HepG2 (cell line): Measurements from ENCODE around the gene CYP4F22. TPM values are rescaled to one million over a fixed set of nuclear protein-coding genes. Genes with fewer than 3 reads are reported as not detected.
A peak's percentile ranks its signal among the peaks of the same experiment; 100 is the strongest.

ENCODE experiments used
- CCAR2 ChIP-seq: fragments of 200-400 bp; formaldehyde crosslinking; optimal IDR thresholded peaks from 2 replicates; pipeline ENCODE3; 2018; ENCODE audit warnings: low read depth, mild to moderate bottlenecking, low read length, moderate library complexity
- CEBPG ChIP-seq: IDR thresholded peaks from 2 replicates; pipeline ENCODE4 v1.6.1; 2016
- CHCHD3 ChIP-seq: sonication (generic); formaldehyde crosslinking; IDR thresholded peaks from 2 replicates; pipeline ENCODE4 v1.8.0; 2022; ENCODE audit warnings: mild to moderate bottlenecking, missing genetic modification reagents, moderate library complexity
- DRAP1 ChIP-seq: IDR thresholded peaks from 2 replicates; pipeline ENCODE4 v1.6.1; 2016; ENCODE audit warnings: missing genetic modification reagents, missing compliant biosample characterization
- FOXK1 ChIP-seq: sonication (generic); formaldehyde crosslinking; IDR thresholded peaks from 2 replicates; pipeline ENCODE4 v1.4.0; 2020; ENCODE audit warnings: low read depth, missing genetic modification reagents, borderline replicate concordance
- STAT6 ChIP-seq: sonication (generic); formaldehyde crosslinking; IDR thresholded peaks from 2 replicates; pipeline ENCODE4 v1.4.0; 2020; ENCODE audit warnings: missing genetic modification reagents, mild to moderate bottlenecking, borderline replicate concordance
- TCF12 ChIP-seq, 2 experiments: fragments of 450-650 bp in 1 of 2; sonication (generic) in 1 of 2; formaldehyde crosslinking in 1 of 2; IDR thresholded peaks; 2 replicates each; pipeline versions ENCODE4 v1.6.1 to v1.8.0; 2017 to 2022; ENCODE audit warnings: antibody characterized with exemption in 1 of 2, mild to moderate bottlenecking in 1 of 2, missing genetic modification reagents in 1 of 2, moderate library complexity in 1 of 2
- USF2 ChIP-seq, 2 experiments: sonication (generic) in 1 of 2; formaldehyde crosslinking in 1 of 2; IDR thresholded peaks; 2 replicates each; pipeline versions ENCODE4 v1.5.1 to v1.6.1; 2011 to 2020; ENCODE audit warnings: borderline replicate concordance in 1 of 2, low read depth in 1 of 2, low read length in 1 of 2, mild to moderate bottlenecking in 1 of 2, missing genetic modification reagents in 1 of 2, moderate library complexity in 1 of 2
- ZNF230 ChIP-seq: sonication (generic); formaldehyde crosslinking; IDR thresholded peaks from 2 replicates; pipeline ENCODE4 v1.4.0; 2020; ENCODE audit warnings: mild to moderate bottlenecking, missing genetic modification reagents
- ZNF275 ChIP-seq: sonication (generic); formaldehyde crosslinking; IDR thresholded peaks from 2 replicates; pipeline ENCODE4 v1.8.0; 2022; ENCODE audit warnings: missing genetic modification reagents, mild to moderate bottlenecking, inconsistent platforms, borderline replicate concordance
- ZNF564 ChIP-seq: sonication (generic); formaldehyde crosslinking; IDR thresholded peaks from 2 replicates; pipeline ENCODE4 v1.8.1; 2023; ENCODE audit warnings: mild to moderate bottlenecking, missing genetic modification reagents
- ZNF646 ChIP-seq: sonication (generic); formaldehyde crosslinking; IDR thresholded peaks from 2 replicates; pipeline ENCODE4 v1.9.0; 2021; ENCODE audit warnings: mild to moderate bottlenecking, missing genetic modification reagents
- ZNF670 ChIP-seq: sonication (generic); formaldehyde crosslinking; IDR thresholded peaks from 2 replicates; pipeline ENCODE4 v1.8.0; 2022; ENCODE audit warnings: mild to moderate bottlenecking, missing genetic modification reagents, borderline replicate concordance
- ZNF768 ChIP-seq: sonication (generic); formaldehyde crosslinking; IDR thresholded peaks from 2 replicates; pipeline ENCODE4 v1.4.0; 2020; ENCODE audit warnings: missing genetic modification reagents
- polyA plus RNA-seq, 8 experiments: library from polyadenylated mRNA; depleted of rRNA in 3 of 8; stranded (reverse) in 7 of 8; unstranded in 1 of 8; fragments of >200 nt; fragmentation: Illumina TruSeq in 4 of 8; extraction: Trizol in 4 of 8; gene quantifications; 2 replicates each; pipeline versions ENCODE4 v1.2.1 to v1.2.3, GENCODE V29; 2011 to 2016; ENCODE audit warnings: low read depth in 4 of 8, missing spikeins in 1 of 8, mixed read lengths in 1 of 8; ENCODE audit not compliant: insufficient read depth in 1 of 8
- total RNA-seq, 5 experiments: library from RNA; depleted of rRNA; stranded (reverse); fragments of >200 nt; fragmentation: Illumina TruSeq; extraction: Trizol; gene quantifications; 2 replicates each; pipeline ENCODE4 v1.2.3, GENCODE V29; 2016; ENCODE audit warnings: low read depth in 1 of 5

CYP4F22 gene
- total and polyA plus RNA-seq, 2 of the 13 experiments (the other 11 are each of a cell fraction or from before 2014, with no cell fraction given), result 0.05 TPM; not detected in 1

- peak; percentile 66; the same call in 1 of the 2 replicates for TF ChIP-seq ZNF230 (CRISPR knock-in tag)
- no peak for TF ChIP-seq FOXK1 (CRISPR knock-in tag)
- TF ChIP-seq ZNF564 (CRISPR knock-in tag), result no peak
- TF ChIP-seq ZNF768, result peak; percentile 84
- no peak for TF ChIP-seq ZNF275 (CRISPR knock-in tag)
- TF ChIP-seq CEBPG (CRISPR knock-in tag), result no peak
- TF ChIP-seq DRAP1 (CRISPR knock-in tag), result no peak; the same call in 1 of the 2 replicates
- TF ChIP-seq CHCHD3 (CRISPR knock-in tag), result no peak
- no peak for TF ChIP-seq USF2 (IDR thresholded peaks at IDR 0.05; ENCODE audit: low read depth, low read length)
- TF ChIP-seq USF2 (CRISPR knock-in tag; IDR thresholded peaks at IDR 0.05; ENCODE audit: borderline replicate concordance), result no peak
- no peak for TF ChIP-seq STAT6 (CRISPR knock-in tag)
- no peak for TF ChIP-seq TCF12 (IDR thresholded peaks at IDR 0.05)
- no peak for TF ChIP-seq TCF12 (CRISPR knock-in tag; IDR thresholded peaks at IDR 0.05)
- TF ChIP-seq CCAR2, result no peak
- no peak for TF ChIP-seq ZNF670 (CRISPR knock-in tag)
- no peak for TF ChIP-seq ZNF646 (CRISPR knock-in tag)
These were observed 76.3 kb downstream of the CYP4F22 start (continued) for GRCh38 chr19:15584541-15585115.
